HL-60 (cell line): ENCODE measurements around the gene LINC01488.

Experiments used
- CTCF ChIP-seq: IDR thresholded peaks from one replicate; pipeline ENCODE4 v1.5.1; 2011; ENCODE audit warnings: low read length, control low read depth, inconsistent platforms; ENCODE audit not compliant: insufficient read depth
- GABPA ChIP-seq: IDR thresholded peaks from 2 replicates; pipeline ENCODE4 v1.6.1; 2012; ENCODE audit warnings: low read depth
- POLR2AphosphoS5 ChIP-seq: IDR thresholded peaks from 2 replicates; pipeline ENCODE4 v1.6.1; 2012; ENCODE audit warnings: low read depth
- REST ChIP-seq: IDR thresholded peaks from 2 replicates; pipeline ENCODE4 v1.6.1; 2012; ENCODE audit warnings: low read depth; ENCODE audit not compliant: insufficient replicate concordance
- SPI1 ChIP-seq: IDR thresholded peaks from 2 replicates; pipeline ENCODE4 v1.6.1; 2012; ENCODE audit warnings: low read depth, mild to moderate bottlenecking, borderline replicate concordance

GRCh38 chr11:69452206-69452987 lies 29.1 kb upstream of the LINC01488 start:
- TF ChIP-seq CTCF (no peak), REST (no peak), POLR2AphosphoS5 (no peak), GABPA (no peak), SPI1 (no peak)
